CD4-positive, alpha-beta T cell treated with Interleukin-15 for 4 hours (primary cell): Measurements from ENCODE around the gene TRAF2.

Experiments
- DNase-seq: peaks from one replicate; pipeline ENCODE4 v3.0.0-alpha.2; 2020; ENCODE audit warnings: low spot score

TRAF2 gene

DNA sequence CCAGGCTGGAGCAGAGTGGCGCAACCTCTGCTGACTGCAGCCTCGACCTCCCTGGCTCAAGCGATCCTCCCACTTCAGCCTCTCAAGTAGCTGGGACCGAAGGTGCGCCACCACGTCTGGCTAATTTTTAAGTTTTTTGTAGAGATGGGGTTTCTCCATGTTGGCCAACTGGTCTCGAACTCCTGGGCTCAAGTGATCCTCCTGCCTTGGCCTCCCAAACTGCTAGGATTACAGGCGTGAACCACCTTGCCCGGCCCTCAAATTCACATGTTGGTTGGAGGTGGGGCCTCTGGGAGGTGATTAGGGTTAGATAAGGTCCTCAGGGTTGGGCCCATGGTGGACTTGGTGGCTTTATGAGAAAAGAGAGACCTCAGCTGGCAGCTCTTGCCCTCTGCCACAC, 75.8 kb downstream of the TRAF2 start:
- no peak for DNase-seq

DNA sequence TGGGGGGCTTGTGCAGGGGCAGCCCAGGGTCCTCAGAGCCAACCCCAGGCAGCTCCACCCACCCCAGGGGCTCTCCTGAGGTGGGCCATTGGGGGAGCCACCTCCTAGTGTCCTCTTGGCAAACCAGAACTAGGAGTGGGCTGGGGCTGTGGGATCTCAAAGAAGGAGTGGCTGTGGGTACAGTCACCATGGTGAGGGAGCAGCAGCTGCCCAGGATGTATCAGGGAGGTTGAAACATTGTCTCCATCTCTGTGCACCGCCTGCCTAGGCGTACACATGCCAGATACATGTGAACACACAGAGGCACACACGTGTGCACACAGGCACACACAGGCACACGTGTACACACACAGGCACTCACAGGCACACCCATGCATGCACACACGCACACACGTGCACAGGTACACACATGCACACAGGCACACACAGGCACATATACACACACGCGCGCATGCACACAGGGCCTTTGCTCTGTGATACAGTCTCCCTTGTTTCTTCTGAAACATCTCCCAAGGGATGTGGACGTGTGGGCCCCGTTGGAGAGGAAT, 76.5 kb downstream of the TRAF2 start:
- DNase-seq, result no peak

DNA sequence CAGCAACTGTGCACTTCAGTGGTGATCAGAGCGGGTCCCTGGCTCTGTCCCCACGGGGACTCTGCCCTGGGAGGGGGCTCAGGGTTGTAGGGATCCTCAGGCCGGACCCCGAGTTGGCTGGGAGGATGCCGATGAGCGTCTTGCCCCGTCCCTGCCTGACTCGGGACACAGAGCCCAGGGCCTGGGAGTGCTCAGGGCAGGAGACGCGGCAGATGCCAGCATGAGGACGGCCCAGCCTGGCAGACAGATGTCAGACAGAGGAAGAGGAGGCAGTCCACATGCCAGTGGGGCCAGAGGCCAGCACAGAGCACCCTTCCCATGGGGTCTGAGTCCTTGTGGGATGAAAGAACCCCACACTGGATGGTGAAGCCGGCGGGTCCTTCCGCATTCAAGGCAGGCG, 77.0 kb downstream of the TRAF2 start:
- no peak for DNase-seq

DNA sequence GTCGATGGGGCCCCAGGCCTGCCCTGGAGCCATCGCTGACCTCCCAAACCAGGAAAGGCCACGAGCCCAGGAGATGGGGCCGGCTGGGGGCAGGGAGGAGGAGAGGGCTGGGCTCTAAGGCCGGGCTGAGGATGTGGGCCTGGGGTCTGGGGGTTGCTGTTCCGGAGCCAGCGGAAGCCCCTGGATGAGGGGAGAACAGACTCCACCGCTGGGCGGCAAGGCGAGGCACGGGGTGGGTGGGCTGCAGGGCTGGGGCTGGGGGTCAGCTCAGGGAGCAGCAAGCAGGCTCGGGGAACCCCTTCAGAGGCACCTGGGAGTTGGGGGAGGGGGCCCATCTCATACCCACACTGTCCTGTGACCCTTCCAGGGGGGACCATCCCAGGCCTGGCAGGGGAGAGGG, 77.4 kb downstream of the TRAF2 start:
- DNase-seq, result no peak

DNA sequence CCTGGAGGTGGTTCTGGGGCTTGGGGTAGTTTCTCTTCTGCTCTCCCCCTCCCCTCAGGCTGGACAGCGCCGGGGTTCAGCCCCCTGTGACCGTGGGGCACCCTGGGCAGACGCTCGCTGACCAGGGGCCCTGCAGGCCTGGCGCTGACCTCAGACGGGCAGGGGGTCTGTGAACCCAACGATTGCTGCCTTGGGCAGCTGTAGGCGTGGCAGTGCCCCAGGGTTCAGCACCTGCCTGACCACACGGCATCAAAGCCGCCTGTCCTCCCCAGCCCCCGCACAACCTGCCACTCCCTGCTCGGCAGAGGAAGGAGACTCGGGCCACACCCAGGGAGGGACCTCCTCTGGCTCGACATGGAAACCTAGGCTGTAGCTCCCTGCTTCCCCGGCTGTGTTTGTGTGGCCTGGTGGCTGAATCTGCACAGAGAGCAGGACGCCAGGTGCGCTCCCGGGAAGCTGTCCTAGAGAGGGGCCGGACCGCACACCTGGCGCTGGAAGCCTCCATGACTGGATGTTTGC, 77.9 kb downstream of the TRAF2 start:
- no peak for DNase-seq

DNA sequence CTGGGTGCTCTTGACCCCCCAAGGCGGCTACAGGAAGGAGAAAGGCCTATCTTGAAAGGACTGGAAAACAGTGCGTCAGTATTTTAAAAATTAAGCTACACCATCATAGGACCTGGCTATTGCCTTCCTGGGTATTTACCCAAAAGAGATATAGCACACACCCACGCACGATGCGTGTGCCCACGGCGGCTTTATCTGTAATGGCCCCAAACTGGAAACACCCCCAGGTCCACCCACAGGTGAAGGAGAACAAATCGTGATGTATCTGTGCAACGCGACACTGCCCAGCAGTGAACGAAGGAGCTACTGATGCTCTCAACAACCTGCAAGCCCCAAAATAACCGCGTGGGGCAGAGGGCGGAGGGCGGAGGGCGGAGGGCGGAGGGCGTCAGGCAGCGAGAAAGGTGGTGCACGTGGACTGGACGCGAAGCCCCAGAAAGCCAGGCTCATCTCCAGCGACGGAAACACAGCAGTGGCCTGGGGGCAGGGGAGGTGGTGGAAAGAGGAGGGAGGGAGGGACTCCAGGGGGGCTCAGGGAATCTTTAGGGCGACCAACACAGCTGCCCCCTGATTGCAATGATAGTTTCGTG, 78.6 kb downstream of the TRAF2 start:
- no peak for DNase-seq

DNA sequence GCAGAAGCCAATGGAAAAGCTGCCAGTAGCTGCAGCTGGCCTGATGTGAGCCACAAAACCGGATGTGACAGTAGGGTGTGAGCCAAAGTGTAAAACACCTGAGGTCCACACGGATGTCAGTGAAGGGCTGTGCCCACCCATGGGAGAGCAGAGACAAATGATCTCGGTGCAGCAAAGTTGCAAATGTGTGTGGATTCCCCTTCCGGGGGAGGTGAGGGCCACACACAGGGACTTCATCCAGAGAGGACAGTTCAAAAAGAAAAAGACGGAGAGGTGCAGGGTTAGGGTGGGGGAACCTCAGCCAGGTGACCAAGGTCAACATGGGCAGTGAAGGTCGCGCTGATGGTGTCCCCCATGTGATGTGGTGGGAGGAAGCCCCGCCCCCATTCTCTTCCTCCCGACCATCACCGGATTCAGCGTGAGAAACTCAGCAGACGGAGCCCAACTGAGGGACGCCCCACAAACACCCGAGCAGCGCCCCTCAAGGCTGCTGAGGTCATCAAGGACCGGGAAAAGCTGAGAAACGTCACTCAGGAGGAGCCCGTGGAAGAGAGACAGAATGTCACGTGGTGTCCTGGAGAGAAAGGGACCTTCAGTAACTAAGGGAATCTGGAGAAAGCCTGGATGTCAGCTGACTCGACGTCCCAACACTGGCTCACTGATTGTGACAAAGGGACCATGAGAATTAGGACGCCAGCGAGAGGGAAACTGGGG, 79.6 kb downstream of the TRAF2 start:
- DNase-seq, result peak; percentile 44

DNA sequence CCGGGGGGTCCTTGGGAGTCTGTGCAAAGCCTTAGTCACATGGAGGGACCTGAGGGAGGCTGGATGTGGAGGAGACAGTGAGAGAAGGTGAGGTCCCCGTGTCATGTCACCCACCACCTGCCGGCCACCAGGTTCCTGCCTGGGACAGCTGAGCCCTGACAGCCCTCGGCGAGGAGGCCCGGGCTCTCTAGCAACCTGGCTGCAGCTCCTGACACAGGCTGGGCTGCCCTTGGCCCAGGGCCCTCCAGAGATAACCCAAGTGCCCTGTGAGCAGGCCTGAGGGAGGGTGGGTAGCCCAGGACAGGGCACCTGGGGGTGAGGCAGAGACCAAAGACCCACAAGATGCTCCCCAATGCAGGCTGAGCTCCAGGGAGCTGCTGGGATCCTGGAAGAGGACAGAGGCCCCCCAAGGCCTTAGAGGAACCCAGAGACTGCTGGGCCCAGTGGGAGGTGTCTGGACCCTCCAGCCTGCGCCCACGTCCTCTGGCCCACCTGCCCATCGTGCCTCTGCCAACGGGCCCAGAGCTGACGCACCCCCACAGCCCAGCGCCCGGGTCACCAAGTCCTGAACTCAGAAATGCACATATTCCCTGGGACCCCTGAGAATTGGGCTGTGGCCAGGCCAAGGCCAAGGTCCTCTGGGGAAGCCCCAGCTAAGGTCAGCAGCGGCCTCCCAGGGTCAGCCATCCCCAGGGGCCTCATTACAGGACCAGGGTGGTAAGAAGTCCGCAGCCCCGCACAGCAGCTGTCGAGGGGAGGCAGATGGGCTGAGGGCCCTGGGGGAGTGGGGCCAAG, 82.2 kb downstream of the TRAF2 start:
- DNase-seq, result no peak

DNA sequence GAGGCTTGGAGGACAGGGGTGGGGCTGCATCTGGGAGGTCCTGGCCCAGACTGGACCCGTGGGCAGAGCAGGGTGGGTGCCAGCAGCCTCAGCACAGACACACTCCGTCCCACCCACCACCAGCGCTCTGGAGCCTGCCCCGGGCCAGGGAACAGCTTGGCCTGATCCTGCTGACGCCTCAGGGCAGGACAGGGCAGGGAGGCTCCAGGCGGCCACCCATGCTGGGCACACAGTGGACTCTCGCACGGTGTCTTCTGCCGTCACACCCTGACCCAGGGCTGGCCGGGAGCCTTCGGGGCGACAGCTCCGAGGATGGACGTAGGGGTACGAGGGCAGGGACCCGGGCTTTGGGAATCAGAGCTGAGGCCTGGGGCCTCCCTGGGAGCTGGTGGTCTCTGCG, 82.8 kb downstream of the TRAF2 start:
- no peak for DNase-seq

DNA sequence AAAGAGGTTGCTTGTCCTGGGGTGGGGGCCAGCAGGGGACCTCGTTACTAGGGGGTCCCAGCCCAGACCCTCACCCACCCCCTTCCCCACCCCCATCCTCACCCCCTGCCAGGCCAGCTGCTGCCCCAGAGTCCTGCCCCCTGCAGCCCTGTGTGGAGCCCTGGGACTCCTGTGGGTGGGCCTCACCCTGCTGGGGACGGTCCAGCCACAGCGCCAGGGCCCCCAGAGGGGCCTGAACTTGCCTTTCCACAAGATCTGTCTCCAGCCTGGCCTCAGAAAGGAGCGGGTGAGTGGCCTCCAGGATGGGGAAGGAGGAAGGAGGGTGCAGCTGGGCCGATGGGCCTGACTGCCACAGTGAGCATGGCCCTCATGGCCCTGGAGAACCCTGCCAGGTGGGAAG, 83.5 kb downstream of the TRAF2 start:
- DNase-seq, result no peak

DNA sequence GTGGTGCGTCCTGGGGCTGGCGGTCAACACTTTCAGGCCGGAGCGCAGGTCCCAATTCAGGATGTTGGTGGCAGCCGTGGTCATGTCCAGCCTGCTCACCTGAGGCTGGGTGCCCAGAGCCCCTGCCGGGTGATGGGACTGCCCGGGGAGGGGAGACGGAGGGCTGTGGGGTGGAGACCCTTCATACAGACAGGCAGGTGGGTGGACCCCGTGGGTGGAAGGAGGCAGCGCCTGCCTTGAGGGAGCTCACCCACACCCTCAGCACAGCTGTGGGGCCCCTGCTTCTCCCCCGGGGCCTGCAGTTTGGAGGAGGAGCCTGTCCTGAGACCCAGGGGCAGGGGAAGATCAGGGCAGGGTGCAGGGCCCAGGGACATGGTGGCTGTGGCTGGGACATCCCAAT, 84.0 kb downstream of the TRAF2 start:
- DNase-seq, result no peak

DNA sequence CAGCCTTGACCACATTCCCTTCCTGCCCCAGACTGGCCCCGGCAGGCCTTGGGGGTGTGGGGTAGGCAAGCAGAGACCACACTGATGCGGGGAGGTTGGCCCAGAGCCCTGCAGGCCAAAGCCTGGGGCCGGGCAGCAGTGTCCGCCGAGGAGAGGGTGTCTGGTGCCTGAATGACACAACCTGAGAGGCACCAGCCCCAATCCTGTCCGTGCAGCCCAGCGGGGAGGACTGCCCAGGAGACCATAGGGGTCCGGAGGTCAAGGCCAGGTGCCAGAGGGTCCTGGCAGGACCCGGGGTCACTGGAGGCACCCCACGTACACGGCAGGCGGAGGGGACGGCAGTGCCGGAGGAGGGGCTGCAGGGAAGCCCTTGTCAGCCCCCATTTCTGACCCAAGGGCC, 85.4 kb downstream of the TRAF2 start:
- DNase-seq, result no peak

DNA sequence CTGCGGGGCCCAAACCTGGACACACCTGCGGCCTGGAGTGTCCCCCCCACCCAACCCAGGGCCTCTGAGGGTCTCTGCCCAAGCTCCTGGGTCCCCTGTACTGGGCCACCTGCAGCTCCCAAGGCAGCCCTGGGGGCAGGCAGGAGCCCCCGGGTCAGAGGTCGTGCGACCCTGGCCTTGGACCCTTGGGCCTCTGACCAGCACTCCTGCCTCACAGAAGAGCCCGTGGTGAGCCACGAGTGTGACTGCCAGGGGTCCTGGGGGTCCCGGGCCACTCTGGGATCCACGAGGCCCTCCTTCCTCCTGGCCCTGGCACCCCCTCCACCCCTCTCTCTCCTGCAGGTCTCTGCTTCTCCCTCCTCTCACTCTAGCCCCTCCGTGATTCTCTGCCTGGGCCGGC, 86.0 kb downstream of the TRAF2 start:
- DNase-seq, result no peak

DNA sequence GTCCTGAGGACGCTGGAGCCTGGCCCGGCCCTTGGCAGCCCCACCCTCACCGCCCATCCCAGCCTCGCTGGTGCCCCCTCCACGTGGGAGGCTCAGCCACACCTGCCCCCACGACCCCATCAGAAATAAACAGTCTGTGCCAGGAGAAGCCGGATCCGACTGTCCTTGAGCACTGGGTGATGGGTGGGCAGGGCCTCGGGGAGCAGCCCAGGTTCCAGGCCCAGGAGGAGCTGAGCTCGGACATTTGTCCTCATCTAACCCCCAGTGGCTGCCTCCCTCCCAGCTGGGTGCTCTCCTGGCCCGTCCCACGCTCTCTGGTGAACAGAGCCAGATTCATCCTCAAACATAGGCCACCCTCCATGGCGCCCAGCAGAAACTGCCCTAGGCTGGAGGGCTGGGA, 86.4 kb downstream of the TRAF2 start:
- no peak for DNase-seq

DNA sequence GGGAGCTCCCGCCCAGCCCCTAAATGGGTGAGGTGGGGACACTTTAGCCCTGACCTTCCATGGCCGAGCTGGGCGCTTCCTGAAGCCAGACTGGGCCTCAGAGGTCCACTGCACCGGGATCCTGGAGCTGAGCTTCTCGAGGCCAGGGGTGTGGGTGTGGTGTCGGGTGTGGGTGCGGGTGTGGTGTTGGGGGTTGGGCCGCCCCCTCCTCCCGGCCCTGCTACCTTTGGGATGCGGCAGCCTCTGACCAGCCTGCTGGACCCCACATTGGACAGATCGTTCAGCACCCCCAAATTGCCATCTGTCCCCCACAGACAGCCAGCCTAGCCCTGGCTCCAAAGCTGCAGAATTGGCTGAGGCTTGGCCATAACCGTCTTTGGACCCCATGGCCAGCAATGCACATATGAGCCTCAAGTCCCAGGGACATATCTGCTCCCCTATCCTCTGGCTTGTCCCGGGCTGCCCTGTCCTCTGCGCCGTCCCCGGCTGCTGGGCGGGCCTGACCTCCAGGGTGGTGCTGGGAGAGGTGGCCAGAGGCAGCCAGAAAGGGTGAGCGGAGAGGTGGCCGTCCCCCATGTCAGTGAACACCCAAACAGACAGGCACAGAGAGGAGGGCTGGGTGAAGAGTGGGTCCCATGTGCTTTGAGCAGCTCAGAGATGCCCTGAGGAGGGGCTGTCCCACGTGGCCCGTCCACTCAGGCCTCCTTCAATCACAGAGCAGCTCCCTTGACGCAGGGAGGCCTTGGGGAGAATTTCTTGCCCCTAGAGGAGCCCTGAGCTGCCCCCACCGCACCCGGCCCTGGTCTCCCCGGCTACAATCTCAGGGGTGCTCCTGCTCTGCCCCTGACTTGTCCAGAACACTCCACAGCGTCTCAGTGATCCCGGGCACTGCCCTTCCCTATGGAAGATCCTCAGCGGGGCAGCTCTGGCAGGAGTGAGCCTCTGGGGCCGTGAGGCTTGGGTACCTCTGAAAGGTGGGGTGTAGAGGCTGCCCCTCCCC, 87.6 kb downstream of the TRAF2 start:
- DNase-seq, result no peak

DNA sequence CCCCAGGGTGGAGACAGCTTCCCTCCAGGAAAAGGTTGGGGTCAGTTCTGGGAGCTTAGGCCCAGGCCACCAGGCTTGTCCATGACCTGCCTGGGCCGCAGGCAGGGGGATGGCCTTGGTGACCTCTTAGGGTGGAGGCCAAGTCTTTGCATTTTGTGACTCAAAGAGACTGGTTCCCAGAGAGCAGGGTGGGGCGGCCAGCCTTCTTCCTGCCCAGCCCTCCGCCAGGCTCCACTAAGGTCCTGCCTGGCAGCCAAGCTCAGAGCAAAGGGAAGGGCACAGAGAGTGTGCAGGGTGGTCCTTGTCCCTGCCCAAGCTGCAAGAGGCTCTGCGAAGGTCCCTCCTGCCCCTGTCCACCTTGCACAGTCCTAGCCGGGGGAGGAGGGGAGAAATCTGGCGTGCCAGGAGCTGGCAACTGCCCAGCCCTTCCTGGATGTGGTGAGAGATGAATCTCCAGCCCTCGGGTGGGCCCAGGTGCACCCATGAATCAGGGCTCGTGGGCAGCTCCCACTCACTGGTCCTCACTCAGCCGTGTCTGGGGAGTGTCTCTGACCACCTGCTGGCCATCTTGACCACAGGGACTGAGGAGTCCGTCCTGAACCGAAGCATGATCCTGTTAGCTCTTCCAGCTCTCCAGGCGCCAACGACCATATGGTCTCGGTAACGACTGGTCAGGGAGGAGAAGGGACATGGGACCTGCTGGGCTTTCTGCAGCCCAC, 88.7 kb downstream of the TRAF2 start:
- peak; percentile 26 for DNase-seq

DNA sequence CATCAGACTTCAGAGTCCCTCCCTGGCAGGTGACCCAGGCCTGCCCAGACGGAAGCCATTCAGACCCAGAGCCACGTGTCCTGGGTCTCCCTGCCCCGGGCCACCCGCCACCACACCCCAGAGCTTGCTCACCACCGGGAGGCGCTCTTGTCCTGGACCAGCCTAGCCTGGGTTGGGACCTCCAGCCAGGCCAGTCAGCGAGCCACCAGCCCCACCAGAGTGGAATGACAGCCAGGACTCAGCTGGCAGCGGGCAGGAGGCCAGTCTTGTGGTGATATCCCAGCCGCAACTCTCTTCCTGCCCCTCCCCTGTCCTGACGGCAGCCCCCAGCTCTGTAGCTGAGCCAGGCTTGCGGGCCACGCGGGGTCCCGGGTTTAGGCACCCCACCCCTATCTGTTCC, 89.3 kb downstream of the TRAF2 start:
- peak; percentile 32 for DNase-seq
